H9 (cell line): ENCODE results near the gene FDX2. TPM values are rescaled to one million over a fixed set of nuclear protein-coding genes. Genes with fewer than 3 reads are reported as not detected.

Experiments used
- DNase-seq: peaks from one replicate; pipeline ENCODE4 v3.0.0-alpha.2; 2017
- H2AFZ ChIP-seq: one replicate; pipeline ENCODE4 v1.6.1; 2013; ENCODE audit warnings: mild to moderate bottlenecking, low read length, control low read depth, moderate library complexity
- H2AK5ac ChIP-seq: 2 replicates; pipeline ENCODE4 v1.6.1; 2013; ENCODE audit warnings: low read length, control low read depth, mixed read lengths; ENCODE audit not compliant: insufficient read length
- H2BK120ac ChIP-seq: one replicate; pipeline ENCODE4 v1.6.1; 2013; ENCODE audit warnings: low read depth, mild to moderate bottlenecking, low read length, control low read depth, inconsistent platforms; ENCODE audit not compliant: poor library complexity, severe bottlenecking
- H2BK12ac ChIP-seq: 2 replicates; pipeline ENCODE4 v1.6.1; 2013; ENCODE audit warnings: low read length, control low read depth, mixed read lengths, low read depth; ENCODE audit not compliant: insufficient read length
- H2BK15ac ChIP-seq: 2 replicates; pipeline ENCODE4 v1.6.1; 2013; ENCODE audit warnings: low read depth, low read length, control low read depth
- H2BK20ac ChIP-seq: one replicate; pipeline ENCODE4 v1.6.1; 2013; ENCODE audit warnings: low read depth, mild to moderate bottlenecking, low read length, control low read depth, inconsistent platforms; ENCODE audit not compliant: poor library complexity, severe bottlenecking
- H2BK5ac ChIP-seq: 2 replicates; pipeline ENCODE4 v1.6.1; 2013; ENCODE audit warnings: low read length, control low read depth, mixed read lengths; ENCODE audit not compliant: insufficient read length
- H3K14ac ChIP-seq: 2 replicates; pipeline ENCODE4 v1.6.1; 2013; ENCODE audit warnings: low read length, control low read depth; ENCODE audit not compliant: insufficient read depth
- H3K18ac ChIP-seq: 2 replicates; pipeline ENCODE4 v1.6.1; 2013; ENCODE audit warnings: low read depth, mild to moderate bottlenecking, mixed read lengths, low read length, control low read depth; ENCODE audit not compliant: insufficient read length
- H3K23ac ChIP-seq: 2 replicates; pipeline ENCODE4 v1.6.1; 2013; ENCODE audit warnings: low read length, control low read depth, mixed read lengths, low read depth; ENCODE audit not compliant: insufficient read length
- H3K23me2 ChIP-seq: 2 replicates; pipeline ENCODE4 v1.6.1; 2013; ENCODE audit warnings: low read depth, mild to moderate bottlenecking, mixed read lengths, low read length, control low read depth; ENCODE audit not compliant: insufficient read length, poor library complexity, severe bottlenecking
- H3K27ac ChIP-seq: 2 replicates; pipeline ENCODE4 v1.5.1; 2013; ENCODE audit warnings: low read length, control low read depth, mixed read lengths, low read depth; ENCODE audit not compliant: insufficient read length
- H3K27me3 ChIP-seq: 2 replicates; pipeline ENCODE4 v1.6.1; 2013; ENCODE audit warnings: low read length, control low read depth, inconsistent platforms; ENCODE audit not compliant: insufficient read depth
- H3K4ac ChIP-seq: 2 replicates; pipeline ENCODE4 v1.6.1; 2013; ENCODE audit warnings: low read depth, mild to moderate bottlenecking, control low read depth, inconsistent platforms, low read length, moderate library complexity
- H3K4me1 ChIP-seq: 2 replicates; pipeline ENCODE4 v1.6.1; 2013; ENCODE audit warnings: low read length, control low read depth, inconsistent platforms; ENCODE audit not compliant: insufficient read depth
- H3K4me2 ChIP-seq: 2 replicates; pipeline ENCODE4 v1.6.1; 2013; ENCODE audit warnings: low read length, control low read depth, mixed read lengths; ENCODE audit not compliant: insufficient read length, insufficient read depth
- H3K56ac ChIP-seq: 2 replicates; pipeline ENCODE4 v1.6.1; 2013; ENCODE audit warnings: low read depth, mild to moderate bottlenecking, mixed read lengths, low read length, control low read depth; ENCODE audit not compliant: insufficient read length
- H3K79me1 ChIP-seq: 2 replicates; pipeline ENCODE4 v1.6.1; 2013; ENCODE audit warnings: low read depth, mild to moderate bottlenecking, moderate library complexity, low read length, control low read depth, inconsistent platforms; ENCODE audit not compliant: insufficient read depth, poor library complexity, severe bottlenecking
- H3K79me2 ChIP-seq: 2 replicates; pipeline ENCODE4 v1.6.1; 2013; ENCODE audit warnings: low read length, control low read depth, inconsistent platforms; ENCODE audit not compliant: insufficient read depth
- H3K9ac ChIP-seq: 2 replicates; pipeline ENCODE4 v1.6.1; 2013; ENCODE audit warnings: low read length, control low read depth, mixed read lengths; ENCODE audit not compliant: insufficient read length; ENCODE audit errors: extremely low read depth
- H3K9me3 ChIP-seq: one replicate; pipeline ENCODE4 v1.6.1; 2013; ENCODE audit warnings: low read depth, low read length, inconsistent platforms; ENCODE audit not compliant: control insufficient read depth
- H3T11ph ChIP-seq: one replicate; pipeline ENCODE4 v1.6.1; 2013; ENCODE audit warnings: mild to moderate bottlenecking, low read length, control low read depth, inconsistent platforms
- H4K20me1 ChIP-seq: one replicate; pipeline ENCODE4 v1.6.1; 2013; ENCODE audit not compliant: control insufficient read depth, insufficient read length, insufficient read depth
- H4K5ac ChIP-seq: 2 replicates; pipeline ENCODE4 v1.6.1; 2013; ENCODE audit warnings: low read depth, mild to moderate bottlenecking, mixed read lengths, low read length, control low read depth; ENCODE audit not compliant: insufficient read length
- H4K8ac ChIP-seq: replicated peaks from 2 replicates; pipeline ENCODE4 v1.6.1; 2013; ENCODE audit warnings: low read length, control low read depth, mixed read lengths, low read depth; ENCODE audit not compliant: insufficient read length
- H4K91ac ChIP-seq: 2 replicates; pipeline ENCODE4 v1.6.1; 2013; ENCODE audit warnings: low read depth, mild to moderate bottlenecking, moderate library complexity, mixed read lengths, low read length, control low read depth; ENCODE audit not compliant: insufficient read length
- H3K27ac Mint-ChIP-seq, 3 experiments: 2 replicates in 2 of 3; 3 replicates in 1 of 3; pipeline ENCODE4 v1.8.0; 2020 to 2021; ENCODE audit warnings: mixed read lengths in 3 of 3, mild to moderate bottlenecking in 1 of 3, moderate library complexity in 1 of 3
- H3K27me3 Mint-ChIP-seq: 2 replicates; pipeline ENCODE4 v1.8.0; 2021; ENCODE audit warnings: low read depth, mild to moderate bottlenecking, moderate library complexity, mixed read lengths
- H3K36me3 Mint-ChIP-seq, 3 experiments: 2 replicates in 2 of 3; 3 replicates in 1 of 3; pipeline ENCODE4 v1.8.0; 2020 to 2021; ENCODE audit warnings: low read depth in 3 of 3, mixed read lengths in 3 of 3; ENCODE audit not compliant: insufficient read depth in 1 of 3
- H3K4me1 Mint-ChIP-seq, 2 experiments: 2 replicates each; pipeline ENCODE4 v1.8.0; 2020; ENCODE audit warnings: mixed read lengths in 2 of 2
- H3K4me3 Mint-ChIP-seq, 2 experiments: 2 replicates in 1 of 2; 3 replicates in 1 of 2; pipeline ENCODE4 v1.8.0; 2020 to 2021; ENCODE audit warnings: mild to moderate bottlenecking in 2 of 2, mixed read lengths in 2 of 2, moderate library complexity in 1 of 2
- H3K9me3 Mint-ChIP-seq, 2 experiments: 2 replicates in 1 of 2; 3 replicates in 1 of 2; pipeline ENCODE4 v1.8.0; 2020; ENCODE audit warnings: mild to moderate bottlenecking in 2 of 2, mixed read lengths in 2 of 2, moderate library complexity in 1 of 2
- CTCF ChIP-seq: fragments of 200-600 bp; sonication (generic); conservative IDR thresholded peaks from 3 replicates; pipeline ENCODE4 v1.8.0; 2021; ENCODE audit warnings: antibody characterized with exemption, mild to moderate bottlenecking
- WGBS: extraction: QIAGEN DNeasy Blood & Tissue Kit; methylation state at CpG from one replicate; pipeline ENCODE4 v1.1.7; 2013; ENCODE audit warnings: missing lambda C conversion rate, low lambda C conversion rate, mixed read lengths; ENCODE audit not compliant: insufficient read length; ENCODE audit errors: extremely low coverage; 5-methylcytosine and 5-hydroxymethylcytosine counted together
- total RNA-seq: library from RNA; stranded (reverse); gene quantifications from 2 replicates; pipeline ENCODE4 v1.2.1, GENCODE V29; 2021

FDX2 gene
- total RNA-seq, 1 experiment from 2014 or later = 27.7 TPM

- Histone ChIP-seq H3K23ac (no peak overlapping the region), H4K5ac (no peak overlapping the region), H2BK120ac (no peak overlapping the region), H2BK20ac (no peak overlapping the region), H3K79me2 (no peaks in the 10 kb centered on the region), H2BK5ac (no peak overlapping the region), H2BK15ac (no peak overlapping the region), H2BK12ac (no peak overlapping the region), H3K23me2 (peaks cover 6% of the 10 kb centered on the region), H3K9ac (no peak overlapping the region), H2AK5ac (no peak overlapping the region), H3K27me3 (peaks cover 9% of the 10 kb centered on the region; the same call in 1 of the 2 replicates), H3K4ac (no peak overlapping the region), H3K4me2 (no peak overlapping the region), H3K9me3 (no peaks in the 10 kb centered on the region), H3K4me1 (no peaks in the 10 kb centered on the region), H4K20me1 (no peaks in the 10 kb centered on the region), H3K18ac (no peak overlapping the region), H3K79me1 (no peaks in the 10 kb centered on the region), H2AFZ (no peak overlapping the region), H3K56ac (no peak overlapping the region), H3T11ph (no peak overlapping the region), H3K27ac (no peak overlapping the region), H4K91ac (no peak overlapping the region), H3K14ac (no peak overlapping the region), H4K8ac (no peak overlapping the region)
- DNase-seq = no peak
- H3K9me3 Mint-ChIP-seq = no peaks in the 10 kb centered on the region
- H3K36me3 Mint-ChIP-seq = no peaks in the 10 kb centered on the region; a peak in 1 of 7 replicates
- no peak overlapping the region; a peak in 1 of 5 replicates for H3K4me3 Mint-ChIP-seq
- WGBS = no CpG with 5 or more reads among the region's 10 CpGs
- H3K4me1 Mint-ChIP-seq = 0 out of 4 replicates have a peak, but pooled peaks cover 0 to 6% of the 10 kb centered on the region in 2 experiments
- TF ChIP-seq CTCF = no peak
- H3K27me3 Mint-ChIP-seq = peaks cover 53% of the 10 kb centered on the region
- H3K27ac Mint-ChIP-seq = no peak overlapping the region
Measured at GRCh38 chr19:10274589-10274988, 41.2 kb downstream of the FDX2 start.
